Left ventricle myocardium inferior (tissue), 1 donor: ENCODE measurements around the gene EFCAB13. TPM values are rescaled to one million over a fixed set of nuclear protein-coding genes. Genes with fewer than 3 reads are reported as not detected.

Experiments
- DNase-seq: peaks from one replicate; pipeline ENCODE4 v3.0.0-alpha.2; 2020
- H3K27ac ChIP-seq: fragments of 200-600 bp; replicated peaks from 2 replicates; pipeline ENCODE4 v1.8.0; 2021
- H3K27me3 ChIP-seq: fragments of 200-600 bp; 2 replicates; pipeline ENCODE4 v1.8.0; 2021; ENCODE audit warnings: low read depth
- H3K36me3 ChIP-seq: fragments of 200-600 bp; 2 replicates; pipeline ENCODE4 v1.8.0; 2021
- H3K4me1 ChIP-seq: fragments of 200-600 bp; 2 replicates; pipeline ENCODE4 v1.8.0; 2021
- H3K4me3 ChIP-seq: fragments of 200-600 bp; 2 replicates; pipeline ENCODE4 v1.8.0; 2021; ENCODE audit warnings: mild to moderate bottlenecking, moderate library complexity
- H3K9me3 ChIP-seq: fragments of 200-600 bp; replicated peaks from 2 replicates; pipeline ENCODE4 v1.8.0; 2021
- CTCF ChIP-seq: fragments of 200-600 bp; IDR thresholded peaks from 2 replicates; pipeline ENCODE4 v1.8.0; 2021; ENCODE audit warnings: antibody characterized with exemption, mild to moderate bottlenecking, borderline replicate concordance
- intact Hi-C: fragments of 100-400 bp; cut with micrococcal nuclease; formaldehyde crosslinking; loops from one replicate; pipeline ENCODE4 v1.11.0; 2022
- total RNA-seq: library from RNA; stranded (reverse); fragmentation: NEBNext Ultra II Directional; extraction: Animal tissue kit (Norgen Biotek cat#: 25700); gene quantifications from one replicate; pipeline ENCODE4 v1.2.1, GENCODE V29; 2021
- donor health status: DM: no; HTN: yes; CAD: no; lungs with severe emphysema.

Gene EFCAB13
- total RNA-seq, 1 donor from 2014 or later, result 2.6 TPM

GRCh38 chr17:47310186-47310733 lies 13.5 kb upstream of the EFCAB13 start:
- H3K9me3 ChIP-seq, result no peaks in the 10 kb centered on the region
- H3K27me3 ChIP-seq, result no peaks in the 10 kb centered on the region
- no peak overlapping the region for H3K27ac ChIP-seq
- H3K4me1 ChIP-seq, result peaks cover 11% of the 10 kb centered on the region
- intact Hi-C loops, result loop anchor here (5.0 kb wide), 1 partner anchor 78 kb away; no protein-coding TSS in a partner anchor
- H3K4me3 ChIP-seq, result no peak overlapping the region
- no peak for TF ChIP-seq CTCF
- DNase-seq, result no peak
- peaks cover 14% of the 10 kb centered on the region for H3K36me3 ChIP-seq

- Histone ChIP-seq H3K27ac (no peak overlapping the region), H3K4me3 (no peak overlapping the region), H3K27me3 (no peaks in the 10 kb centered on the region), H3K36me3 (peaks cover 14% of the 10 kb centered on the region), H3K4me1 (peaks cover 6% of the 10 kb centered on the region), H3K9me3 (no peaks in the 10 kb centered on the region)
- intact Hi-C loops, result loop anchor here (5.0 kb wide), 1 partner anchor 79 kb away; no protein-coding TSS in a partner anchor
- no peak for DNase-seq
- no peak for TF ChIP-seq CTCF
These were observed 12.3 kb upstream of the EFCAB13 start for GRCh38 chr17:47311420-47311819.

- DNase-seq, result no peak
- H3K4me1 ChIP-seq, result peaks cover 6% of the 10 kb centered on the region
- H3K27ac ChIP-seq, result peak overlapping the region; percentile 16
These were observed 8.1 kb upstream of the EFCAB13 start for GRCh38 chr17:47315451-47316266.

GRCh38 chr17:47316311-47316710 lies 7.4 kb upstream of the EFCAB13 start:
- no peaks in the 10 kb centered on the region for H3K36me3 ChIP-seq
- no peak for TF ChIP-seq CTCF
- peaks cover 7% of the 10 kb centered on the region for H3K9me3 ChIP-seq
- no peaks in the 10 kb centered on the region for H3K27me3 ChIP-seq
- intact Hi-C loops, result no loop called here
- no peak for DNase-seq
- no peak overlapping the region for H3K4me3 ChIP-seq
- peak overlapping the region; percentile 16 for H3K27ac ChIP-seq
- H3K4me1 ChIP-seq, result peaks cover 6% of the 10 kb centered on the region

More at GRCh38 chr17:47315451-47316266, 8.1 kb upstream of the EFCAB13 start:
- Histone ChIP-seq H3K4me3 (no peak overlapping the region), H3K36me3 (peaks cover 6% of the 10 kb centered on the region), H3K9me3 (peaks cover under 1% of the 10 kb centered on the region), H3K27me3 (no peaks in the 10 kb centered on the region)
- intact Hi-C loops, result no loop called here
- TF ChIP-seq CTCF, result peak; percentile 90

GRCh38 chr17:47317119-47317518 lies 6.6 kb upstream of the EFCAB13 start:
- H3K4me1 ChIP-seq, result peaks cover 6% of the 10 kb centered on the region
- no peak overlapping the region for H3K4me3 ChIP-seq
- no peak overlapping the region for H3K27ac ChIP-seq
- no peaks in the 10 kb centered on the region for H3K27me3 ChIP-seq
- no peak for DNase-seq
- H3K36me3 ChIP-seq, result no peaks in the 10 kb centered on the region
- intact Hi-C loops, result no loop called here
- no peak for TF ChIP-seq CTCF
- peaks cover 9% of the 10 kb centered on the region for H3K9me3 ChIP-seq
